Measurements from ENCODE around the gene COA6.

DNA sequence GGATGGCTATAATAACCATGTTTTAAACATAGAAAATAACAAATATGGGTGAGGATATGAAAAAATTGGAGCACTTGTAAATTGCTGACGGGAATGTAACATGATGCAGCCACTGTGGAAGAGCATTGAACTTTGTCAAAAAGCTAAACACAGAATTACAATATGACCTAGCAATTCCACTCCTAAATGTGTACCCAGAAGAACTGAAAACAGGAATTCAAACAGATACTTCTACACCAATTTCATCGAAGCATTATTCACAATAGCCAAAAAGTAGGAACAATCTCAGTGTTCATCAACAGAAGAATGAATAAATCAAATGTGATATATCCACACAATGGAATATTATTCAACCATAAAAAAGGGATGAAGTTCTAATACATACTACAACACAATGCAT, 32.7 kb upstream of the COA6 start:
- TF ChIP-seq, protein P1, sequence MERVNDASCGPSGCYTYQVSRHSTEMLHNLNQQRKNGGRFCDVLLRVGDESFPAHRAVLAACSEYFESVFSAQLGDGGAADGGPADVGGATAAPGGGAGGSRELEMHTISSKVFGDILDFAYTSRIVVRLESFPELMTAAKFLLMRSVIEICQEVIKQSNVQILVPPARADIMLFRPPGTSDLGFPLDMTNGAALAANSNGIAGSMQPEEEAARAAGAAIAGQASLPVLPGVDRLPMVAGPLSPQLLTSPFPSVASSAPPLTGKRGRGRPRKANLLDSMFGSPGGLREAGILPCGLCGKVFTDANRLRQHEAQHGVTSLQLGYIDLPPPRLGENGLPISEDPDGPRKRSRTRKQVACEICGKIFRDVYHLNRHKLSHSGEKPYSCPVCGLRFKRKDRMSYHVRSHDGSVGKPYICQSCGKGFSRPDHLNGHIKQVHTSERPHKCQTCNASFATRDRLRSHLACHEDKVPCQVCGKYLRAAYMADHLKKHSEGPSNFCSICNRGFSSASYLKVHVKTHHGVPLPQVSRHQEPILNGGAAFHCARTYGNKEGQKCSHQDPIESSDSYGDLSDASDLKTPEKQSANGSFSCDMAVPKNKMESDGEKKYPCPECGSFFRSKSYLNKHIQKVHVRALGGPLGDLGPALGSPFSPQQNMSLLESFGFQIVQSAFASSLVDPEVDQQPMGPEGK (CRISPR knock-in tag; IDR thresholded peaks at IDR 0.05; ENCODE audit: borderline replicate concordance) = no peak
- no peak for TF ChIP-seq ZFP30 (CRISPR knock-in tag; IDR thresholded peaks at IDR 0.05)
- TF ChIP-seq ARNTL (CRISPR knock-in tag; IDR thresholded peaks at IDR 0.05; ENCODE audit: borderline replicate concordance, low read depth) = no peak
- no peak for TF ChIP-seq RARB (CRISPR knock-in tag; IDR thresholded peaks at IDR 0.05)
